Measurements from ENCODE around the gene INSM2. TPM values are rescaled to one million over a fixed set of nuclear protein-coding genes. Genes with fewer than 3 reads are reported as not detected.

Gene INSM2, protein sequence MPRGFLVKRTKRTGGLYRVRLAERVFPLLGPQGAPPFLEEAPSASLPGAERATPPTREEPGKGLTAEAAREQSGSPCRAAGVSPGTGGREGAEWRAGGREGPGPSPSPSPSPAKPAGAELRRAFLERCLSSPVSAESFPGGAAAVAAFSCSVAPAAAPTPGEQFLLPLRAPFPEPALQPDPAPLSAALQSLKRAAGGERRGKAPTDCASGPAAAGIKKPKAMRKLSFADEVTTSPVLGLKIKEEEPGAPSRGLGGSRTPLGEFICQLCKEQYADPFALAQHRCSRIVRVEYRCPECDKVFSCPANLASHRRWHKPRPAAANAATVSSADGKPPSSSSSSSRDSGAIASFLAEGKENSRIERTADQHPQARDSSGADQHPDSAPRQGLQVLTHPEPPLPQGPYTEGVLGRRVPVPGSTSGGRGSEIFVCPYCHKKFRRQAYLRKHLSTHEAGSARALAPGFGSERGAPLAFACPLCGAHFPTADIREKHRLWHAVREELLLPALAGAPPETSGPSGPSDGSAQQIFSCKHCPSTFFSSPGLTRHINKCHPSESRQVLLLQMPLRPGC
- total RNA-seq, result not detected

DNA sequence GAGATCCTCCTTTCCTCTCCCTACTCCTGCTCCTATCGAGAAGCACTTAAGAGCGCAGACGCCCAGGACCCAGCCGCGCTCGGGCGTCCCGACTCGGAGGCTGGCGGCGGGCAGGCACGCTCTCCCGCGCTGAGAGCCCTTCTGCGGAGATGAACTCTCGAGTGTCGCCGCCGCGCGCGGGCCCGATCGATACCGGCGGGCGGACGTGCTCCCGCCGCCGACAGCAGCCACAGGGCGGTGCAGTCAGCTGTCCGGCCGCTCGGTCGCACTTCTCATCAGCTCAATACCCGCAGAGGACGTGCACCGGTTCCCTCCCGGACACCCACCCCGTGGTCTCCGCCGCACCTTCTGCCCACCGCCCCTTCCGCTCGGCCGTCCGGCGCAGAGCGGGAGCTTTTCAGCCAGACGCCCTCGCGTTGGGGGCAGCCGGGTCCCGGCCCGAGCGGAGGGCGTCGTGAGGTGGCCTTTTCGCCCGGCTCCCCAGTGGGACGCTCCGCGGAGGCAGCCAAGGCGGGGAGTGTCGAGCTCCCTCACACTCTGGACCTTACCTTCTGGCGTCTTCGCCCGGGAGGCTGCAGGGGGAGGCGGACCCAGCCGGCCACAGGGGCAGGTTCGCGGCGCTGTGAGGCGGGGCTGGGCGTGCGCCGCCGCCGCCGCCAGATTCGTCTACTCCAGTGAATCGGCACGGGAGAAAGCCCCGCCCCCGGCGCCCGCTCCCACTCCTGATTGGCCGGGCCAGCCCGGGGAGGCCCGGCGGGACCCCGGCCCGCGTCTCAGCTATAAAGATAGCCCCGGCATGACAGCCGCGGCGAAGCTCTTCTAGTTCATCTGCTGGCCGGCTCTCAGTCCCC is at the start of gene INSM2:
Gene INSM2, plus strand, starts transcription at position 808 of the 851 bp plus-strand sequence. CDS start 89 bp downstream, outside the sequence.
- TF ChIP-seq, protein P1, sequence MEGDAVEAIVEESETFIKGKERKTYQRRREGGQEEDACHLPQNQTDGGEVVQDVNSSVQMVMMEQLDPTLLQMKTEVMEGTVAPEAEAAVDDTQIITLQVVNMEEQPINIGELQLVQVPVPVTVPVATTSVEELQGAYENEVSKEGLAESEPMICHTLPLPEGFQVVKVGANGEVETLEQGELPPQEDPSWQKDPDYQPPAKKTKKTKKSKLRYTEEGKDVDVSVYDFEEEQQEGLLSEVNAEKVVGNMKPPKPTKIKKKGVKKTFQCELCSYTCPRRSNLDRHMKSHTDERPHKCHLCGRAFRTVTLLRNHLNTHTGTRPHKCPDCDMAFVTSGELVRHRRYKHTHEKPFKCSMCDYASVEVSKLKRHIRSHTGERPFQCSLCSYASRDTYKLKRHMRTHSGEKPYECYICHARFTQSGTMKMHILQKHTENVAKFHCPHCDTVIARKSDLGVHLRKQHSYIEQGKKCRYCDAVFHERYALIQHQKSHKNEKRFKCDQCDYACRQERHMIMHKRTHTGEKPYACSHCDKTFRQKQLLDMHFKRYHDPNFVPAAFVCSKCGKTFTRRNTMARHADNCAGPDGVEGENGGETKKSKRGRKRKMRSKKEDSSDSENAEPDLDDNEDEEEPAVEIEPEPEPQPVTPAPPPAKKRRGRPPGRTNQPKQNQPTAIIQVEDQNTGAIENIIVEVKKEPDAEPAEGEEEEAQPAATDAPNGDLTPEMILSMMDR (IDR thresholded peaks at IDR 0.05; ENCODE audit: low read depth), result no peak

DNA sequence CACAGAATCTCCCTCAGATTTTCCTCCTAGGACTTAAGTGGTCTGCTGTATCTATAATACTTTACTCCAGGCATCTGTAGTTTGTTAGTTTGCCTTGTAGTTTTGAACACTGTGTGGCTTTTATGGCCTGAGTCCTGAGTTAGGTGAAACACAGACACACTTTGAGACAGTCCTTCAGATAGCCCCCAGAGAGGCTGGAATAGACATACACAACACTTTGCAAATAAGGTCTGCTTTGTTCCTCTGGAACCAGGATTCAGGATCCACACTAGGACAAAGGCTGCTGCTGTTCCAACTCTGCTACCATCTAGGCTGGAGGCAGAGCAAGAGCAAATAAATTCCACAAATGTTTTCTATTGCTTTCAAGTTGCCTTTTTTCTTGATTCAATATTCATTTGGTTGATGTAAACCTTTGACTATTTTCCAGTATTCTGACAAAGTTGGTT is 41.4 kb upstream of the INSM2 start:
- TF ChIP-seq, protein P1 (IDR thresholded peaks at IDR 0.05; ENCODE audit: low read depth), result no peak

DNA sequence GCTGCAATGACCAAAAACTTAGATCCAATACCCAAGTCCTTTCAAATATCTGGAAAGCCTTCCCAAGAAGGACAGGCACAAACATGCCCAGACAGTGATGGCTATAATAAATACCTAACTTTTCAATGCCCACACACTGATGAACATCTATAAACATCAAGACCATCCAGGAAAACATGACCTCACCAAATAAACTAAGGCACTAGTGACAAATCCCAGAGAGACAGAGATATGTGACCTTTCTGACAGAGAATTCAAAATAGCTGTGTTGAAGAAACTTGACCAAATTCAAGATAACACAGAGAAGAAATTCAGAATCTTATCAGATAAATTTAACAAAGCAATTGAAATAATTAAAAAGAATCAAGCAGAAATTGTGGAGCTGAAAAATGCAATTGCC is 38.7 kb upstream of the INSM2 start:
- TF ChIP-seq, protein P1 (IDR thresholded peaks at IDR 0.05; ENCODE audit: low read depth), result no peak

DNA sequence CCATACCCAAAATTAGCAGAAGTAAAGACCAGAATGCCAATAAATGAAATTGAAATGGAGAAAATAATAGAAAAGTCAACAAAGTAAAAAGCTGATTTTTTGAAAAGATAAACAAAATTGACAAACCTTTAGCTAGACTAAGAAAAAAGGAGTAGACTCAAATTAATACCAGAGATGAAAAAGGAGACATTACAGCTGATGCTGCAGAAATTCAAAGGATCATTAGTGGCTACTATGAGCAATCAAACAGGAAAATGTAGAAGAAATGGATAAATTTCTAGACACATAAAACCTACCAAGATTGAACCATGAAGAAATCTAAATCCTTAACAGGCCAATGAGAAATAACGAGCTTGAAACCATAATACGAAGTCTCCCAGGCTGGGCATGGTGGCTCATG is 34.8 kb upstream of the INSM2 start:
- TF ChIP-seq, protein P1 (IDR thresholded peaks at IDR 0.05; ENCODE audit: low read depth), result no peak

DNA sequence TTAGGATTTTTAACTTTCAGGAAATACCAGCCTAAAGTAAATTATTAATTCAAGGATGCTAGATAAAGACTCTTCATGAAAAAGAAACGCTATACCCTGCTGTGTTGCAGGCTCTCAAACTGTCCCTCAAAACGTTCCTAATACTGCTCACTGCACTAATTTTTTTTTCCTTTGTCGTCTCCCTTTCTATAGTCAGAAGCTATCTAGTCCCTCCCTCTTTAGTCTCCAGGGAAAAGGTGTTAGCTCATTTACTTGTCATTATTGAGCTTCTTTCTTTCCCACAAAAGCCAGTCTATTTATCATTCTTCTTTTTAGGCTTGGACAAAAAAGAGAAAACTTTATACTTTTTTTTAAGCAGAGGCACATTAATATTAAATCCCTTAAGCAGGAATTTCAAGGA is 30.3 kb upstream of the INSM2 start:
- TF ChIP-seq, protein P1 (IDR thresholded peaks at IDR 0.05; ENCODE audit: low read depth), result no peak

DNA sequence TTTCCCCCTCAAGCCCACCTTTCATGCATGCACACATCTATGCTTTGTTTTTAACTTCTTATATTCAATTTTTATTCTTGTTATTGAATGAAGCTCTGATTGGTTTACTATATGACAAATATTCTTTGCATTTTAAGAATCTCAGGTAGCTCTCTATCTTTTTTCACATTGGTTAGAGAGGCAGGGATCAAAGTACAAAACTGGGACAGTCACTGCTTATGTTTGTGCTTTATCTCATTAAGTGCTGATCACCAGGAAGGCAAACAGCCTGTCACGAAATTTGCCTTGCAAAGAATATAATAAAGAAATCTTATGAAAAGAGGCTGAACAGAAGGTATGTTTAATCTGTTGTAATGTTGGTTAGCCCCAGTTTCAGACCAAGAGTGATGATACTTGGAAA is 29.7 kb upstream of the INSM2 start:
- TF ChIP-seq, protein P1 (IDR thresholded peaks at IDR 0.05; ENCODE audit: low read depth), result no peak

DNA sequence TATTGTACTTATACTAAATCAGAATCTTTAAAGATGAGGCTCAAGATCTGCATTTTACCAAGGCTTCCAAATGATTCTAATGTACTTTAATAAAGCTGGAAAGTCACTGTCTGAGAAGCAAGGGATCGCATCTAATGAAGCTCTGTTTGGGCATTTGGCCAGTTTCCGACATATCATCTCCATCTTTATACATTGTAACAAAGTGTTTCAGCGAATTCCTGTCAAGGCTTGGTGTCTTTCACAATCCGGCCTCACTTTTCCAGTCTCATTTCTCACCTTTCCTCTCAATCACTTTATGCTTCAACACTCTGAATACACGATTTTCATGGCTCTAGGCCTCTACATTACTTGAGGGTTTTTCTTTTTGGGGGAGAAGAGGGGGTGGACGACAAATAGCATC is 27.5 kb upstream of the INSM2 start:
- TF ChIP-seq, protein P1 (IDR thresholded peaks at IDR 0.05; ENCODE audit: low read depth), result no peak

Data from subcutaneous adipose tissue (tissue), 4 donors.